HepG2 (cell line): ENCODE measurements around the gene DEPDC5. TPM values are rescaled to one million over a fixed set of nuclear protein-coding genes. Genes with fewer than 3 reads are reported as not detected.

ENCODE experiments used
- ATAC-seq: fragments of 200-7000 bp; cut with Tn5 transposase; 3 replicates; pipeline ENCODE4 v1.9.1; 2020; ENCODE audit warnings: mild to moderate bottlenecking, moderate library complexity
- BruUV-seq: library from RNA; stranded (reverse); fragments of 400-500 nt; replicated peaks from 2 replicates; lab custom pipeline; 2021; lab: Mats Ljungman, UMichigan
- CTCF ChIA-PET: fragments of 300-600 bp; formaldehyde crosslinking; extraction: SDS; loops from one replicate; lab custom pipeline; 2021; ENCODE audit warnings: low total read pairs, inconsistent platforms, low intra/inter-chr PET ratio; lab: Yijun Ruan, JAX
- POLR2A ChIA-PET: fragments of 350-600 bp; sonication (Branson Sonifier 250); formaldehyde crosslinking; loops from one replicate; lab custom pipeline; 2020; ENCODE audit warnings: antibody characterized with exemption, inconsistent platforms; lab: Yijun Ruan, JAX
- DNase-seq: peaks from one replicate; pipeline ENCODE4 v3.0.0-alpha.2; 2015; ENCODE audit warnings: low spot score
- FAIRE-seq: peaks from 3 replicates; lab custom pipeline; 2011; peaks lifted over from hg19 to GRCh38; lab: Jason Lieb, UNC
- H2AFZ ChIP-seq: one replicate; pipeline ENCODE4 v1.6.1; 2011; ENCODE audit warnings: low read length, inconsistent platforms
- H3K27ac ChIP-seq: fragments of 300-600 bp; 3 replicates; pipeline ENCODE4 v1.8.0; 2011; ENCODE audit warnings: mixed run types, mild to moderate bottlenecking, mixed read lengths, low read length, inconsistent platforms; ENCODE audit not compliant: insufficient read depth; ENCODE audit errors: extremely low read length
- H3K27me3 ChIP-seq, 2 experiments: fragments of 200-600 bp in 1 of 2; 2 replicates in 1 of 2; 3 replicates in 1 of 2; pipeline versions ENCODE4 v1.6.0 to v1.8.0; 2011; ENCODE audit warnings: low read length in 2 of 2, mild to moderate bottlenecking in 2 of 2, moderate library complexity in 2 of 2, inconsistent platforms in 1 of 2; ENCODE audit not compliant: insufficient read depth in 2 of 2, control insufficient read depth in 1 of 2
- H3K36me3 ChIP-seq, 2 experiments: fragments of 200-600 bp in 1 of 2; replicated peaks in 1 of 2; 2 replicates in 1 of 2; 3 replicates in 1 of 2; pipeline versions ENCODE4 v1.5.1 to v1.8.0; 2011; ENCODE audit warnings: low read length in 2 of 2, inconsistent platforms in 1 of 2; ENCODE audit not compliant: insufficient read depth in 2 of 2, control insufficient read depth in 1 of 2
- H3K4me1 ChIP-seq: 2 replicates; pipeline ENCODE4 v1.5.1; 2012; ENCODE audit warnings: low read length, inconsistent platforms; ENCODE audit not compliant: insufficient read depth
- H3K4me2 ChIP-seq: 2 replicates; pipeline ENCODE4 v1.6.0; 2011; ENCODE audit warnings: low read depth, low read length, inconsistent platforms
- H3K4me3 ChIP-seq, 3 experiments: fragments of 200-600 bp in 1 of 3; sonication (generic), shearing (Covaris generic) in 1 of 3; replicated peaks in 1 of 3; 2 replicates each; pipeline ENCODE4 v1.5.1; 2011 to 2016; ENCODE audit warnings: low read length in 3 of 3, inconsistent platforms in 2 of 3, low read depth in 2 of 3, mild to moderate bottlenecking in 2 of 3, control low read depth in 1 of 3, mixed read lengths in 1 of 3; ENCODE audit not compliant: insufficient read depth in 1 of 3
- H3K79me2 ChIP-seq: one replicate; pipeline ENCODE4 v1.6.1; 2011; ENCODE audit warnings: low read length, inconsistent platforms; ENCODE audit not compliant: insufficient read depth
- H3K9ac ChIP-seq: 2 replicates; pipeline ENCODE4 v1.6.0; 2011; ENCODE audit warnings: mild to moderate bottlenecking, low read depth, low read length, inconsistent platforms; ENCODE audit not compliant: insufficient read depth
- H3K9me3 ChIP-seq: 2 replicates; pipeline ENCODE4 v1.5.1; 2012; ENCODE audit warnings: mild to moderate bottlenecking, low read length
- H4K20me1 ChIP-seq: 2 replicates; pipeline ENCODE4 v1.6.0; 2011; ENCODE audit warnings: inconsistent platforms, mild to moderate bottlenecking, low read length, moderate library complexity; ENCODE audit not compliant: insufficient read depth
- ASH2L ChIP-seq: fragments of 300-600, 200-600 bp; sonication (generic); IDR thresholded peaks from 2 replicates; pipeline ENCODE4 v1.7.0; 2017; ENCODE audit warnings: low read depth, mild to moderate bottlenecking, moderate library complexity, mixed read lengths, low read length; ENCODE audit not compliant: insufficient read length
- ATF5 ChIP-seq: sonication (generic); formaldehyde crosslinking; IDR thresholded peaks from 2 replicates; pipeline ENCODE4 v1.4.0; 2020; ENCODE audit warnings: mild to moderate bottlenecking, low read depth, missing genetic modification reagents
- BCL3 ChIP-seq: sonication (generic); formaldehyde crosslinking; IDR thresholded peaks from 2 replicates; pipeline ENCODE4 v1.5.1; 2020; ENCODE audit warnings: mild to moderate bottlenecking, missing genetic modification reagents, moderate library complexity
- FOXC1 ChIP-seq: sonication (generic); formaldehyde crosslinking; IDR thresholded peaks from 2 replicates; pipeline ENCODE4 v1.8.0; 2022; ENCODE audit warnings: mild to moderate bottlenecking, missing genetic modification reagents, borderline replicate concordance
- PHF8 ChIP-seq: sonication (generic); formaldehyde crosslinking; IDR thresholded peaks from 2 replicates; pipeline ENCODE4 v1.5.0; 2020; ENCODE audit warnings: missing genetic modification reagents
- SCMH1 ChIP-seq: sonication (generic); formaldehyde crosslinking; IDR thresholded peaks from 2 replicates; pipeline ENCODE4 v1.9.0; 2021; ENCODE audit warnings: missing genetic modification reagents, mild to moderate bottlenecking, borderline replicate concordance
- ZBTB40 ChIP-seq, 2 experiments: fragments of 450-650 bp in 1 of 2; sonication (generic) in 1 of 2; formaldehyde crosslinking in 1 of 2; IDR thresholded peaks; 2 replicates each; pipeline versions ENCODE4 v1.6.1 to v1.8.0; 2016 to 2022; ENCODE audit warnings: antibody characterized with exemption in 1 of 2, mild to moderate bottlenecking in 1 of 2, missing genetic modification reagents in 1 of 2
- ZNF432 ChIP-seq: sonication (generic); formaldehyde crosslinking; IDR thresholded peaks from 2 replicates; pipeline ENCODE4 v1.5.0; 2020; ENCODE audit warnings: missing genetic modification reagents, mild to moderate bottlenecking, borderline replicate concordance
- ZSCAN30 ChIP-seq: sonication (generic); formaldehyde crosslinking; IDR thresholded peaks from 2 replicates; pipeline ENCODE4 v1.5.0; 2020; ENCODE audit warnings: mild to moderate bottlenecking, missing genetic modification reagents
- WGBS: methylation state at CpG from one replicate; pipeline ENCODE4 v1.1.6; 2017; ENCODE audit warnings: low lambda C conversion rate; 5-methylcytosine and 5-hydroxymethylcytosine counted together
- in situ Hi-C: cut with HindIII; loops from 2 replicates; pipeline ENCODE4 v1.10.0; 2017; ENCODE audit warnings: low pct_unique_long_range_greater_than_20kb; ENCODE audit not compliant: extremely low pct_ligation_motif_present
- intact Hi-C: fragments of 100-400 bp; cut with micrococcal nuclease; formaldehyde crosslinking; loops from one replicate; pipeline ENCODE4 v1.10.0; 2022; ENCODE audit not compliant: unreplicated experiment
- polyA plus RNA-seq, 8 experiments: library from polyadenylated mRNA; depleted of rRNA in 3 of 8; stranded (reverse) in 7 of 8; unstranded in 1 of 8; fragments of >200 nt; fragmentation: Illumina TruSeq in 4 of 8; extraction: Trizol in 4 of 8; gene quantifications; 2 replicates each; pipeline versions ENCODE4 v1.2.1 to v1.2.3, GENCODE V29; 2011 to 2016; ENCODE audit warnings: low read depth in 4 of 8, missing spikeins in 1 of 8, mixed read lengths in 1 of 8; ENCODE audit not compliant: insufficient read depth in 1 of 8
- total RNA-seq, 5 experiments: library from RNA; depleted of rRNA; stranded (reverse); fragments of >200 nt; fragmentation: Illumina TruSeq; extraction: Trizol; gene quantifications; 2 replicates each; pipeline ENCODE4 v1.2.3, GENCODE V29; 2016; ENCODE audit warnings: low read depth in 1 of 5

Gene DEPDC5
- total and polyA plus RNA-seq, 2 of the 13 experiments (the other 11 are each of a cell fraction or from before 2014, with no cell fraction given), result 9.8 to 12.4 TPM

- no TSS peak for BruUV-seq
- WGBS, result 95% methylated on average over 16 of the region's 16 CpGs
- intact Hi-C loops, result no loop called here
- Histone ChIP-seq H3K9me3 (no peaks in the 10 kb centered on the region), H3K36me3 (peaks cover 0 to 16% of the 10 kb centered on the region in 2 experiments; a peak in 1 of 5 replicates), H3K27ac (no peak overlapping the region), H3K9ac (no peak overlapping the region), H3K4me2 (no peak overlapping the region), H2AFZ (no peak overlapping the region), H3K4me1 (peaks cover 8% of the 10 kb centered on the region), H3K79me2 (no peaks in the 10 kb centered on the region), H4K20me1 (no peaks in the 10 kb centered on the region), H3K27me3 (no peaks in the 10 kb centered on the region), H3K4me3 (no peak overlapping the region)
- FAIRE-seq, result no peak
- no peak for ATAC-seq
- ChIA-PET POLR2A (interaction anchor here (0.6 kb wide), 1 partner anchor 13 kb away, joined by 3 read pairs; no protein-coding TSS in a partner anchor), CTCF (no interaction called here)
- no peak for DNase-seq
- in situ Hi-C loops, result no loop called here
- TF ChIP-seq ASH2L (no peak), ZSCAN30 (CRISPR knock-in tag) (no peak), PHF8 (CRISPR knock-in tag) (no peak), ZBTB40 (IDR thresholded peaks at IDR 0.05) (no peak), ZBTB40 (CRISPR knock-in tag; IDR thresholded peaks at IDR 0.05) (no peak), BCL3 (CRISPR knock-in tag) (no peak), SCMH1 (CRISPR knock-in tag) (no peak), FOXC1 (CRISPR knock-in tag) (no peak), ATF5 (CRISPR knock-in tag) (no peak), ZNF432 (no peak)
Observed at GRCh38 chr22:31906086-31906485, 152.3 kb downstream of the DEPDC5 start.
